GM18909 (cell line): ENCODE data around the gene KIF14.
A peak's percentile ranks its signal among the peaks of the same experiment; 100 is the strongest.
"Not testable (repeated sequence)": the region's sequence is repeated elsewhere in the genome, so short reads cannot be mapped to it uniquely, and the experiment has no call there.

Source experiments
- ATAC-seq: cut with Tn5 transposase; IDR thresholded peaks from one replicate; pipeline ENCODE4 v1.9.1; 2021; ENCODE audit warnings: mild to moderate bottlenecking; ENCODE audit not compliant: unreplicated experiment, poor library complexity

The KIF14 gene

DNA sequence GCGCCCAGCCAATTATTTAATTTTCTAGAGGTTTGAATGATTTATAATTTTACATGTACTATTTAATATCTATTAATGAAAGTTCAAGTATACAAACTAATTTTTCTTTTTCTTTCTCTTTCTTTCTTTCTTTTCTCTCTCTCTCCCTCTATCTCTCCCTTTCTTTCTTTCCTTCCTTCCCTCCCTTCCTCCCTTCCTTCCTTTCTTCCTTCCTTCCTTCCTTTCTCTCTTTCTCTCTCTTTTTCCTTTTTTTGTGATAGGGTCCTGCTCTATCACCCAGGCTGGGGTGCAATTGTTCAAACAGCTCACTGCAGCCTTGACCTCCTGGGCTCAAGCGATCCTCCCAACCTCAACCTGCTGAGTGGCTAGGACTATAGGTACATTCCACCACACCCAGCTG is 16.1 kb upstream of the KIF14 start:
- ATAC-seq: no peak

DNA sequence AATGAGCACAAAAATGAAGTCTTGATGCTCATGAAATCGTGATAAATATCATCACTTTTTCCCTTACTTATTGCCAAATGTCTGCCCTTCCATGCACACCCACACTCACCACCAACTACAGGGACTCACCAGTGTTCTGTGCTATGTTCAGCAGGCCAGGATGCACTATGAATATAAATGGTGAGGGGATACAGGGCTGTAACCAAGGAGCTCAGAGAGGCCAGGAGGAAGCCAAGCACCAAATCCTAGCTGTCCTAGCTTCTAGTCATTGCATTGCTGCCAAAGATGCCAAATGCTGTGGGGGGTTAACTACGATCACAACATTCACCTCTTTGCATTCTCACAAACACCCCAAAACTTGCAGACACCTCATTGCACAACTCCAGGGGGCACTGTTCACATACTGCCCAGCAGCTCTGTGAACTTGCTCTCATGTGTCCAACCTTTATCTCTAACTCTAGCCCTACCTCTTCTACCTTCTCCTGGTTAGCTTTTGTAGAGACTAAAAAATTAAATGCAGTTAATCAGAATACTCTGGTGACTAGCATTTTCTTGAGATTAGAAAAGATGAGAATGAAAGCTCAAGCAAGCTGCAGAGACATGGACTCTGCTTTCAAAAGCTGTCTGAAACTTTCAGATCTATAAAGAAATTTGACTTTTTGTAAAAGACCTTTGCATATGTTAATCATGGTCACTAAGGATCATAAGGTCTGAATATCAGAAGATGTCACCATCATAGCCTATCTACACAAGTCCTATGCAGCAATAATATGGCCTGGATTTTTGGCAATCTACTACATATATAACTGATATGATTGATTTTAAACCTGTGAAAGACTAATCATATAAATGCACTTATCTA is 13.9 kb upstream of the KIF14 start:
- no peak for ATAC-seq

DNA sequence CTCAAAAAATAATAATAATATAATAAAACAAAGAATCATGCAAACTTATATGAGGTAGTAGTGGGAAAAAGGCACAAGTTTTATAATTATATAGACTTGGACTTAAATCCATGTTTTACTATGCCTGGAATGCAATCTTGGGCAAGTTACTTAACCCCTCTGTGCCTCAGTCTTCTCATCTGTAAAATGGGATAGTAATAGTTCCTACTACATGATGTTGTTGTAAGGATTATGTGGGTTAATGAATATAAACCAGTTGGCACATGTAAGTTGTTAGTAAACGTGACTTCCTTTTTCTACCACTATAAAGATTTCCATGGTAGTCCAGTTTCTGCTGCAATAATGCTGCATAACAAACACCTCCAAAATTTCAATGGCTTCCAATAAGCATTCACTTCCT is 10.8 kb upstream of the KIF14 start:
- ATAC-seq: no peak

DNA sequence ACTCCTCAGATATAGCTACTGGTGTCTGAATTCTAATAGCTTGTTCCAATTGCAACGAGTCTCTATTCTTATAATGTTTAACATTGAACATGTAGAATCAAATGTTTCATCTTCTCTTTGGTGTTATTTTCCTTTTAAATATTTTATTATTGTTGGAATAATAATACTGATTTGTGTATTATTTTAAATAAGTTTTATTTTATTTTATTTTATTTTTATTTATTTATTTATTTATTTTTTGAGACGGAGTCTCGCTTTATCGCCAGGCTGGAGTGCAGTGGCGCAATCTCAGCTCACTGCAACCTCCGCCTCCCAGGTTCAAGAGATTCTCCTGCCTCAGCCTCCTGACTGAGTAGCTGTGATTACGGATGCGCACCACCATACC is 10.0 kb upstream of the KIF14 start:
- not testable (repeated sequence) for ATAC-seq

DNA sequence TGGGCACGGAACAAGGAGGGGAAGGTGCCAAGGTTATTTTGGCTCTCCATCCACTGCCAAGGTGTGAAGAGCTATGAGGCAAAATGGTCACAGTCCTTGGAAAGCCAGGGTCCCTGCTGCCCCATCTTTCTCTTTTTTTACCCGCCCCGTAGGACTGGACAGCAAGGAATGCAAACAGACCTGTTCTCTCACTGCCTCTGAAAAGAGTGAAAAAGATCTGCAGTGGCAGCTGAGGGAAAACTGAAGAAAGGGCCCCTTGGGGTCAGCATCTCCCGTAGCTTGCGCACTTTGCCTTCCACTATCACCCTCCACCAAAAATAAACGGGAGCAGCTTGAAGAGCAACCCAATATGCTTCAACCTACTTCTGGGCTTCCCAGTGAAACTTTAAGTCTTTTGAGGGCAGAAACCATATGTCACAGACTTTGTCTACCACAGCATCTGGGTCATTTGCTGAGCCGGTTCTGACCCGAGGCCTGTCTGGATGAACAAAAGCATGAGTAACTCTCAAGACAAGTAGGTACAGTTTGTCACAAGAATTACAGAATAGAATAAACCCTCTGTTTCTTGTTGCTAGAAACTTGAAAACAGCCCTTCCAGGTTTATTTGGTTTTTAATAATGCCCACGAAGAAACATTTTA is 9.4 kb upstream of the KIF14 start:
- no peak for ATAC-seq

DNA sequence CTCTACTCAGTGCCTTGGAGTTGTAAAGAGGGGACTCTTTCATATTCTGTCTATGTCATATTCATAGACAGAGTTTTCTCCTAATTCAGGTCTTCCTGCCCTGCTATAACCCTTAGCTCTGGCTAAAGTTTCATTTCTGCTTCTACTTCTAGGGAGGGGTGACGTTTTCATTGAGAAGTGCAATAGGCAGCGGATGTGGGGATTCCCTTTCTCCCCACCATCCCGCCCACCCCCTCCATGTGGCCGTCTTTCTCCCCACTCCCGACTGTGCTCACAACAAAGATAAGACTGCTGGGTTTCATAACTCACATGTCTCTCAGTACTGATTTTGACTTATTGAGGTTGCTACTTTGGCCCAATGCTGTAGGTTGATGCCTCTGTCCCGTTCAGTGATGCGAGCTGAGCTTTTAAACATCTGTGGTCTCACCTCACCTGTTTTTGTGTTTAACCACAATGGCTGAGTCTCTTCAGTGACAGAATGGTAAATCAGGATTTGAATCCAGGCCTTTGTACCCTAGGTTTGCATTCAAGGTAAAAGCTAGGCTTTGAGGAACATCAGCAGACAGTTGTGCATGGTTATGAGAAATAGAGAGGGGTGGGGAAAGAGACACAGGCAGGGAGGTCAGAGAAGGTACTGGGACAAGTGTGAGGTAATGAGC is 7.8 kb upstream of the KIF14 start:
- ATAC-seq: peak; percentile 79

DNA sequence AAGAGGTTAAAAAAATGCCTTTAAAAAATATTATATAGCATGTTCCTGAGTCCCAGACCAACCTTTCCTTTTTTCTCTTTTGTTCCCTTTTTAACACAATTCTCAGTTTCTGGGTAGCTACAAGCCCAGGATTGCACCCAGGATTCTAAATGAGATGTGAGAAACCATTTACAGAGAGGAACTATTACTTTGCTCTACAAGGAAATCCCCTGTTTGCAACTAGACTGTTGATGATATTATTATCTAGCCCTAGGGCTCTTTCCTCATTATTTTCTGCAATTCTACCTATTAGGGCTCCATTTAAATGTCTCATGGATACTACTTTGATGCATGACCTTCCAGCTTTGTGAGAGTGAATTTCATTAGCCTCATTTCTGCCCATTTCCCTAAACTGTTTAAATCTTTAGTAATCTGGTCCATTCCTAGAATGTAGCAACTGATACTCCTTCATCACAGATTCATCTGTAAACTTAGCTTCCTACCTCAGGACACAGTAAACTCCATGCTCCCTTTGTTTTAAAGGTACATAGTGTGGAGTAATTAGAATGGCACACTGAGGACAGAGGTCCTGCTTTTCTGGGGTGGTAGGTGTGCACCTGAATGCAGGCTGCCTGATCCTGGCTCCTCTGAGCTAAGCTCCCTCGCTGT is 7.1 kb upstream of the KIF14 start:
- no peak for ATAC-seq

DNA sequence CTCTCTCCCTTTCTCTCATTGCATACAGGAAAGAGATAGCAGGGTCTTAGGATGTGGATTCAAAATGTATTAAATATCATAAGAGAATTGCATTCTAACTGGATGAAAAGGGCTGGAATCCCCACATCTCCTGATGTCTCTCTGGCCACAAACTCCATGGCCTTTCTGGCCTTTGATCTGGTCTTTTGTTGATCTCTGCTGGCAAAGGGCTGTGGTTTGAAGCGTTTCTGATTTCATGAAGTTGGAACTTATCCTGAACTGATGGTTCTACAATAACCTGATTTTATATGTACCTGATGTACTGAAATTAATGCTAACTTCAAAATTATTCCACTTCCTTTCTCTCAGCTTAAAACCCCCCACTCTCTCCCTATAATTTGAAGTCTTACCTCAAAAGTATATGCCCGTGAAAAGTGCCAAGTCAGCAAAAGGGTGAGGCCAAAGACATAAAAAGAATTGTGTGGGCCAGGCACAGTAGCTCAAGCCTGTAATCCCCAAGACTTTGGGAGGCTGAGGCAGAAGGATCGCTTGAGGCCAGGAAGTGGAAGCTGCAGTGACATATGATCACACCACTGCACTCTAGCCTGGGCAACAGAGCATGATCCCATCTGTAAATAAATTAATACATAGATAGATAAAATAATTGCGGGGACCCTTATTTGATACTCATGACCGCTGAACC is 6.4 kb upstream of the KIF14 start:
- no peak for ATAC-seq

DNA sequence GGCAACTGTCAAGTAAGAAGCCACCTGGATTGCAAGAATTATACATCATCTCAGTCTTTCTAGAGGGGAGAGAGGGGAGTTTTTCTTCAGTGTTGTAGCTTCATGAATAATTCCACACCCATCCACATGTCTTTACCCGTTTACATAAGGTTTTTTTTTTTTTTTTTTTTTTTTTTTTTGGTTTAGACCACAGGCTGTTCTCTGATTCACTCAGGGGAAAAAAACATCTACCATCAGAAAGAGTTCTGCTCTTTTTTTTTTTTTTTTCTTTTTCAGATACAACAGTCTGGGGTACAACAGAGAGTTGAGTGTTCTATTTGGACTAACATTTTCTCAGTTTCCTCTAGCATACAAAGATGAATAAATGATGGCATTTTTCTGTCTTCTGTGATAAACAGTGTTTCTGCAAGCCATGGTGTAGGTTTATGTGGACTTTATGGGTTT is 4.9 kb upstream of the KIF14 start:
- ATAC-seq: no peak

DNA sequence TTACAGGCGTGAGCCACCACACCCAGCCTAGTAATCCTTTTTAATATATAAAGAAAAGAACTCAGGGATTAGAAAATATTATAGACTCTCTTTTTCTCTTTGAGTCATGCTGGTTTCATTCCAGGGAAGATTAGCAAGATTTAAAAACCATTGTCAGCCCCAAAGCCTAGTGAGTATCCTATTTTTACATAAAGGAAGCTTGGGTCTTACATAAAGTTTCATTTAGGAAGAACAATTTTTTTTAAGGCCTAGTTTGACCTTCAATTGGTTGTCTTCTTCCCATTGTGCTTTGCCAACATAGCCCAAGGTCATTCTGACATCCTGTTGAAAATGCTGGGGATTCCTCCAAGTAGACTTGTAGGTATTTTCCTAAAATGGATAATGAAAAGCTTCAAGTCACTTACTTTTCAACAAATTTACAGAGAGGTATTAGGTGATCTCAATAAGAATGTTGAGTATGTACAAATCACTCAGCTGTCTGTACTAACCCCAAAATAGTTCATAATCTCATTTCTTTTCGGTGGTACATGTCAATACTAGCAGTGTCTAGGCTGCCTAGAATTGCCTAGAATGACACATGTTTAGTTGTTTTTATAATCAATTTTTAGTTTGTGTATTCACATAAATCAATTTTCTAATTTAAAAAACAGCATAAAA is 4.3 kb upstream of the KIF14 start:
- no peak for ATAC-seq

DNA sequence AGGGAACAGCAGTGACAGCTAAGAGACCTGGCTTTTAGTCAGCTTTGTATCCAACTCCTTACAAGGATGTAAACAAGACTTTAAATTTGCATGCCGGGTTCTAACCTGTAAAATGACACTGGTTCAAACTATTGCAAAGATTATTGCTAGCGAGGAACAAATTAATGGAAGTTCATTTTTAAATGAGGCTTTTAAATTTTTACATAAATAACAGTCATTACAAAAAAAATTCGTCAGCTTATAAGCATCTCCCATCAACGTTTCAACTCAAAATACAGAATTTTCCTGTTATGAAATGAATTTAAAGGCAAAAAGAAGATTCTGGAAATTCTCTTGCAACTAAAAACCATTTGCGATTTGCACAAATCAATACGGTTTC is 668 bp downstream of the KIF14 start:
- no peak for ATAC-seq

DNA sequence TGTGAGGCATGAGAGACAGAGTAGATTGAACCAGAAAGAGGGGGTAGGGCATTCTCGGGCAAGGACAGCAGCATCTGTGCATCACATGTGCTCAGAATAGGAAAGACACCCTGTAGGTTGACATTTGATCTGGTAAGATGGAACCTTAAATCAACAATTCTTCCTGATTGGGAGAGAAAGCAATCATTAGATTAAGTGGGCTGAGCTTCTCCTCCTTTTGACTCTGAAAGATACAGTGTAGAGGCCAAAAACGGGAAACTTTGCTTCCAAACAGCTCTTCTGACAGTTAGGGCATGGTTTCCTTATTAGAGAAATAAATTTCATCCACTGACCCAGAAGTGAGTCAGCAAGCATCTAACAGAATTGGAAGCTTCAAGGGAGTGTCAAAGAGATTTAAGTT is 9.7 kb downstream of the KIF14 start:
- ATAC-seq: no peak

DNA sequence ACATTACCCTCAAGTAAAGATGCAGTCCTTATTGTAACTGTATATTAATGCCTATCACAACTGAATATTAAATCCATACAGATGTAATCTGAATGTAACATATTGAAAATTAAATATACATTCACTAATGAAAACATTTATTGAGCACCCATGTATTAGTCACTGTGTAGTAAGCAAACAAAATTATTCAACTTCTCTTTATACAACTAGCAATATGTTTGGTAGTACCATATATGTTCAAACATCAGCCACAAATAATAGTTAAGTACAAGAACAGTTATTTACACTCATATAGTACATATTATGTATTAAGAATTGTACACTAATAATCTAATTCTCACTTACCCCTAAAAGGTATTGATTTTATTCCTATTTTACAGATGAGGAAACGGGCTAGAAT is 17.9 kb downstream of the KIF14 start:
- ATAC-seq: no peak

DNA sequence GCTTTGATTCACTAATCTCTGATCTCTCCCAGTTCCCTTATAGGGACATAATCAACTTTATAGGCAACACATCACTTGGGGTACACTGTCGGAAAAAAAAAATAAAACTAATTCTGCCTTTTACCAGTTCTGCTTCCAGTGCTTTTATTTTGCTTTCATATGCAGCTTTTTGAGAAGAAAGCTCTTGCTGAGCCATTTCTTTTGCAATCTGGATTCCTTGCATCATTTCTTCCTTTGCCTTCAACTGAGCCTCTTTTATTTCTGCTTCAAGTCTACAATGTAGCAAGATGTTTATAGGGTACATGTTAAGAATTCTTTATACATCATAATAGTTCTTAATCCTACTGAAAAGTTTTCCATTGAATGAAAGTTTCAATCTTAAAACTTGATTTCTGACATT is 30.6 kb downstream of the KIF14 start:
- no peak for ATAC-seq

DNA sequence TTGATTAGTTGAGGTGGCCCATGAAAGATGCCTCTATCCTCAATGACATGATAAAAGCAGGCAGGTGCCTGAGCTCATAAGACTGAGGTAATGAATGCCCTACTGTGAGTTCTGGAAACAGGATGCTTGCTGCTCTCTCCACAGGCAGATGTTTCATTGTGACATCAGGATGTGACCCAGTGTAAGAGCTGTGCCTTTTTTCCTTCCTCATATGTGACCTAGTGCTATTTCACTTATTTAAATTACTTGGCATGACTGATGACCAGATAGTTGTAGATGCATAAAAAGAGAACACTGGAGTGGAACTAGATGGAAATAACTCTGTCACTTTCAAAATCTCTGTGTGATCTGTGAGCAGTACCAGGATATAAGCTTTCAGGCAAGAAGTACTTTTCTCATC is 31.9 kb downstream of the KIF14 start:
- ATAC-seq: peak; percentile 65

DNA sequence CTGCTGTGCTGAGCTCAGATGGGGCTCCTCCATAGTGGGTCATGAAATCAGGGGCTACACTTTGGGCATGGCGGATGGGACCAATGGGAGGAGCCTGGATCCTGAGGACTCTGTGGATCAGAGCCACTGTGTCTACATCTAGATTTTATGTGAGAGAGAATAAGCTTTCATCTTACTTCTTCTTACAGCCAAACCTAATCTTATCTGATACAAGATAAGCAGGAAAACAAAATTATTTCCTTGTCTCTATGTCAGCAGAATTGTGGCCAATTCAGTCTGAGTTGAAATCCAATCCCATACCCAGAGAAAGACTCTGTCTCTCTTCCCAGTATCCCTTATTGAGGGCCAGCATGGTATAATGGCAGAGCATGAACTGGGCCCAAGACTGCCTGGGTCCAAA is 56.2 kb downstream of the KIF14 start:
- ATAC-seq: no peak

DNA sequence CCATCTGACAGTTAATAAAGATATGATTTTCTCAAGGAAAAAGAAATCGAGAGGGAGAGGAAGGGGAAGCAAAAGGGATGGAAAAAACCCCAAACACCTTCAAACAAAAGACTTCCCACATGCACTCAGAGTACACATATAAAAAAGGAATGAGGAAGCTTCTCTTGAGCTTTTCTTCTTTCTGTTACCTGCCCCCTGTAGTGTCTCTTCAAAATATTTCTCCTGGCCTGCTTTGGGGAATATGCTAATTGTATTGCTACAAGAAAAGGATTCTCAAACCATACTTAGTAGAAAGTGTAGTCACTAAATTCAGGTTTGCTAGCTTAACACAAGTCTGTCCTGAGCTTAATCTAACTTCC is 58.7 kb downstream of the KIF14 start:
- ATAC-seq: no peak

DNA sequence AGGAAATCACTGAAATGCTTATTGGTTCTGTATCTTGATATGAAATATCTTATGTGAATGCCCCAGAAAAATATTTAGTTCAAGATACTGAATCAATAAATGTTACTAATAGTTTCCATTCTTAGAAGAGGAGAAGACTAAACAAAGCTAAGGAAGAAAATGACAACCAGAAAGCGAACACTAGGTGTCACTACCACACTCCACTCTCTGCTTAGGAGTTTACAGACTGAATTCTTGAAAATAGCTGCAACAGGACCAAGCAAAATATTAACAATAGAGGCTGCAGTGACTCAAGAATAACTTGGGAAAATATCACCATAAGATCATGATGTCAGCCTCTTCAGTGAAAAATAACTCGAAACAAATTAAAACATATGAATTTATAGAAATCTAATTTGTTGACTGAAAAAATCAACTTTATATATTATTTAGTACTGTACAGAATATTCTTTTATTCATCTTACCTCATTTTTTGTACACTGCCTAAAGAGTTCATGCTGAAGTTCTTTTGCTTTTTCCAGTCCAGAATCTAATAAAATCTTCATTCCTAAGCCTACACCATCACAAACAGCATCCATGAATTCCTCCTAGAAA is 61.6 kb downstream of the KIF14 start:
- ATAC-seq: no peak

DNA sequence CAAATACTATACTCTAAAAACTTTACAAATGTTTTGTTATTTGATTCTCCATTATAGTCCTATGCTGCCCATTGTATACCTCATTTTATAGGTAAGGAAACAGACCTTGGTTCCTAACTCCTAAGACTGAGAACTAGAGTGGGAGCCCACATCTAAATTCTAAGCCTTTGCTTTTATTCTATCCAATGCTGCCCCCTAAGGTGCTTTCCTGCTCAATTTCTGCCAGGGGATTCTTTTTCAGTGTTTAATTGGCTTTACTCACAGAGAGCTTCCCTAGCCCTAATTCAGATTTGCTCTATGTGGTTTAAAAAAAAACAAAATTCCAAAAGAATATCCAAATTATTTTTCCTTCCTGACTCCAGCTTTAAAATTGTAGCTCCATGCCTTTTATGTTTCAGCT is 64.5 kb downstream of the KIF14 start:
- ATAC-seq: no peak

DNA sequence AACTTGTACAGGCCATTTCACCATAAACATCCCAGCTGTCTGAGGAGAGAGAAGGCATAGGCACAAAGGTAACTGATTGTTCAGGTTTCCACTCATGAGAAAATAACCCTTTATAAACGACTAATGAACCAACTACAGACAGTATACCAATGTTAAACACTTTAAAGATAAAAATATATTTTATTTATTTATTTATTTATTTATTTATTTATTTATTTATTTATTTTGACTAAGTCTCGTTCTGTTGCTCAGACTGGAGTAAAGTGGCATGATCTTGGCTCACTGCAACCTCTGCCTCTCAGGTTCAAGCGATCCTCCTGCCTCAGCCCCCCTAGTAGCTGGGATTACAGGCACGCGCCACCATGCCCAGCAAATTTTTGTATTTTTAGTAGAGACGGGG is 67.8 kb downstream of the KIF14 start:
- not testable (repeated sequence) for ATAC-seq
